SJSA1 (cell line): ENCODE data around the gene ATP10A. TPM values are rescaled to one million over a fixed set of nuclear protein-coding genes. Genes with fewer than 3 reads are reported as not detected.

ENCODE experiments used
- DNase-seq, 2 experiments: peaks; one replicate each; pipeline ENCODE4 v3.0.0-alpha.2; 2015 to 2020; ENCODE audit warnings: low spot score in 2 of 2, low read depth in 1 of 2
- H3K27ac ChIP-seq: fragments of 250-450 bp; sonication (Bioruptor Pico); 2 replicates; pipeline ENCODE4 v1.5.1; 2020; ENCODE audit warnings: mild to moderate bottlenecking, moderate library complexity
- H3K27me3 ChIP-seq: fragments of 250-450 bp; sonication (Bioruptor Pico); replicated peaks from 2 replicates; pipeline ENCODE4 v1.5.1; 2020; ENCODE audit warnings: mild to moderate bottlenecking, moderate library complexity
- H3K36me3 ChIP-seq: fragments of 250-450 bp; sonication (Bioruptor Pico); 2 replicates; pipeline ENCODE4 v1.5.1; 2020; ENCODE audit warnings: mild to moderate bottlenecking
- H3K4me1 ChIP-seq: fragments of 250-450 bp; sonication (Bioruptor Pico); replicated peaks from 2 replicates; pipeline ENCODE4 v1.6.1; 2021; ENCODE audit warnings: mild to moderate bottlenecking
- H3K4me3 ChIP-seq: fragments of 250-450 bp; sonication (Bioruptor Pico); 2 replicates; pipeline ENCODE4 v1.5.1; 2020; ENCODE audit warnings: mild to moderate bottlenecking
- H3K9me3 ChIP-seq: fragments of 250-450 bp; sonication (Bioruptor Pico); replicated peaks from 2 replicates; pipeline ENCODE4 v1.5.1; 2020; ENCODE audit warnings: mild to moderate bottlenecking
- total RNA-seq: library from RNA; depleted of rRNA; stranded (reverse); fragments of >200 nt; shearing (Covaris generic); gene quantifications from 2 replicates; pipeline ENCODE4 v1.2.3, GENCODE V29; 2014

ATP10A gene
- total RNA-seq, 1 experiment from 2014 or later = 31.3 TPM

- H3K4me3 ChIP-seq = no peak overlapping the region
- H3K27ac ChIP-seq = no peak overlapping the region
- H3K36me3 ChIP-seq = no peaks in the 10 kb centered on the region
- no peaks in the 10 kb centered on the region for H3K9me3 ChIP-seq
- no peaks in the 10 kb centered on the region for H3K27me3 ChIP-seq
- H3K4me1 ChIP-seq = 0 out of 2 replicates have a peak, but pooled peaks cover 6% of the 10 kb centered on the region
- DNase-seq = no peak
Measured at GRCh38 chr15:25876231-25877140, 13.4 kb upstream of the ATP10A start.

DNA sequence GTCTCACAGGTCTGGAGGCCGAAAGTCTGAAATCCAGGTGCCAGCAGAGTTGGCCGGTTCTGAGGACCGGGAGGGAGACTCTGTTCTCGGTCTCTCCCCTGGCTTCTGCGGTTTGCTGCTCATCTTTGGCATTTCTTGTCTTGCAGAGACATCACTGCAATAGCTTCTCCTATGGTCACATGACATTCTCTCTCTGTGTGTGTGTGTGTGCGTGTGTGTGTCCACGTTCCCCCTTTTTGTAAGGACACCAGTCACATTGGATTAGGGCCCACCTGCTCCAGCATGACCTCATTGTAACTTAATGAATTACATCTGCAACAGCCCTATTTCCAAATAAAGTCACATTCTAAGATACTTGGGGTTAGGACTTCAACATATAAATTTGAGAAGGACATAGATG, 12.4 kb upstream of the ATP10A start:
- Histone ChIP-seq H3K27me3 (no peaks in the 10 kb centered on the region), H3K27ac (no peak overlapping the region), H3K4me1 (0 out of 2 replicates have a peak, but pooled peaks cover 4% of the 10 kb centered on the region), H3K4me3 (no peak overlapping the region), H3K9me3 (no peaks in the 10 kb centered on the region), H3K36me3 (no peaks in the 10 kb centered on the region)
- DNase-seq = no peak

GRCh38 chr15:25874379-25874778, 11.3 kb upstream of the ATP10A start:
- no peaks in the 10 kb centered on the region for H3K36me3 ChIP-seq
- DNase-seq = no peak
- no peaks in the 10 kb centered on the region for H3K9me3 ChIP-seq
- H3K4me3 ChIP-seq = no peak overlapping the region
- no peaks in the 10 kb centered on the region for H3K27me3 ChIP-seq
- 0 out of 2 replicates have a peak, but pooled peaks cover 2% of the 10 kb centered on the region for H3K4me1 ChIP-seq
- H3K27ac ChIP-seq = no peak overlapping the region

- no peak overlapping the region for H3K27ac ChIP-seq
- no peak for DNase-seq
- no peaks in the 10 kb centered on the region for H3K36me3 ChIP-seq
- H3K27me3 ChIP-seq = no peaks in the 10 kb centered on the region
- H3K4me3 ChIP-seq = no peak overlapping the region
- no peaks in the 10 kb centered on the region for H3K9me3 ChIP-seq
- no peaks in the 10 kb centered on the region for H3K4me1 ChIP-seq
Measured at GRCh38 chr15:25871403-25871802, 8.3 kb upstream of the ATP10A start.

DNA sequence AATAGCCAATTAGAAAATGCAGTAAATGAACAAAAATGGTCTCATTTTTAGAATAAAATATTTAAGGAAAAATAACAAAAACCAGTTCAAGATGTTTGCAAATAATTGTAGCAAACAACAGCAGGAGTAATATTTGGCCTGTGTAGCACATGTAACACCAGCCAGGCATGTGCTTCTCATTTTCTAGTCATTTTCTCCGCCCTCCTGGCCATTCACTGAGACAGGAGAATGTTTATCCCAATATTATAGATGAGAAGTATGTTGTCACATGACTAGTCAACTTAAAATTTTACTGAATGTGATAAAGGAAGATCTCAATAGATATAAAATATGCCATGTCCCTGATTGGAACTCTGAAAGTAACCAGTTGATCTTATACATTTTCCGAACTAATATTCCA, 7.8 kb upstream of the ATP10A start:
- Histone ChIP-seq H3K36me3 (no peaks in the 10 kb centered on the region), H3K27me3 (no peaks in the 10 kb centered on the region), H3K4me3 (no peak overlapping the region), H3K27ac (no peak overlapping the region), H3K9me3 (no peaks in the 10 kb centered on the region), H3K4me1 (no peaks in the 10 kb centered on the region)
- DNase-seq = no peak

DNA sequence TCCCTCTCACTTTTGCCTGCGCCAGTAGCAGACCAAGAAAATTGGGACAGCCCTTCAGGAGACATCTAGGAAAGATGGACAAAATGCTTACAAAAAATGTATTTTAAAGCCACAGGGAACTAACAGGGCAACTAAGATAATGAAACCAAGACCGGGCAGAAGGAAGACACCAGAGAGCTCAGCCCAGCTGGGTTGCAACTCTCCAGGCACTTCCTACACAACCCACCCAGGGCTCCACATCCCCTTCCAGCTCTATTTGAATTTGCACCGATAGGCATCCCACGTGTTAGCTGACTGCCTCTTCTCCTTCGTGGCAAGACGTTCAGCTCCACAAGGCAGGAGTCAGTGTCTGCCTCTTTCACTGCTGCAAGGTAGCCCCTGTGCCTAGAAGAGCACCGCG, 6.6 kb upstream of the ATP10A start:
- H3K4me3 ChIP-seq = no peak overlapping the region
- DNase-seq = no peak
- H3K9me3 ChIP-seq = no peaks in the 10 kb centered on the region
- no peaks in the 10 kb centered on the region for H3K27me3 ChIP-seq
- no peak overlapping the region for H3K27ac ChIP-seq
- no peaks in the 10 kb centered on the region for H3K36me3 ChIP-seq
- H3K4me1 ChIP-seq = no peaks in the 10 kb centered on the region; the same call in 1 of the 2 replicates

DNA sequence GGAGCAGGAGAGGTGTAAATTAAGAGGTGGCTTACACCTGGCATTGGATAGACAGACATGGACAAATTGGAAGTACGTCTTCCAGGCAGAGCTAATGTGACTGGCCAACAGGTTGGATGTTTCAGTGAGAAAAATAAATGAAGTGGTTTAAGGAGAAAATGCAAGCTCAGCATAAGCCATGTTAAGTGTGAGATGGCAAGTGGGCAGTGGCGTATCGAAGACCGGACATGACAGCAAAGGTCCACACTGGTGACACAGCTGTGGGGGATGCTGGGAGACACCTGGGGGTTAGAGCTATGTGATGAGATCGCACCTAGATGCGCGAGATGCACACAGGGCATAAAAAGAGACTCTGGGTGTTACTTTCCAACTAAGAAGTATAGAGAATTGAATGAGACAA, 3.7 kb upstream of the ATP10A start:
- Histone ChIP-seq H3K4me1 (peaks cover 22% of the 10 kb centered on the region), H3K36me3 (peaks cover 13% of the 10 kb centered on the region), H3K4me3 (no peak overlapping the region), H3K27me3 (no peaks in the 10 kb centered on the region), H3K9me3 (0 out of 2 replicates have a peak, but pooled peaks cover 2% of the 10 kb centered on the region), H3K27ac (no peak overlapping the region)
- no peak for DNase-seq

GRCh38 chr15:25866251-25866650, 3.1 kb upstream of the ATP10A start:
- peaks cover 28% of the 10 kb centered on the region for H3K4me1 ChIP-seq
- H3K4me3 ChIP-seq = no peak overlapping the region
- 0 out of 2 replicates have a peak, but pooled peaks cover 2% of the 10 kb centered on the region for H3K9me3 ChIP-seq
- no peak overlapping the region for H3K27ac ChIP-seq
- H3K36me3 ChIP-seq = peaks cover 20% of the 10 kb centered on the region
- no peak for DNase-seq
- H3K27me3 ChIP-seq = no peaks in the 10 kb centered on the region

DNA sequence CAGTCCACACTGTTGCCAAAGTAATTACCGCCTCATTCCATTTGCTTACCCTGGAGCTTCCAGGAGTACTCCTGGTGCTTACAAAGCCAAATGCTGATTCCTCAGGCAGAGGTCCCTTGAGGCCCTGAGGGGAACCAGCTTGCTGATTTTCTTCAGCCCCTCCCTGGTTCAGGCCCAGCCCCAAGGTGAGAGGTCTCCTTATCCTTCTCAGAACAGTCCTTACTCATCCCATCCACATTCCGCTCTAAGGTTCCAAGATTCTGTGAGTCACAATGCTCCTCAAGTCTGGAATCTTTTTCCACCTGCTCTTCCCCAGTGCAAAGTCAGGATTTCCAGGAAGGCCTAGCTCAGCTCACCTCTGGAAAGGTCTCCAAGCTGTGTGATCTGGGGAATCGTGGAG, 1.8 kb upstream of the ATP10A start:
- no peaks in the 10 kb centered on the region for H3K27me3 ChIP-seq
- peaks cover 41% of the 10 kb centered on the region for H3K4me1 ChIP-seq
- H3K27ac ChIP-seq = no peak overlapping the region
- H3K9me3 ChIP-seq = 0 out of 2 replicates have a peak, but pooled peaks cover 2% of the 10 kb centered on the region
- peaks cover 27% of the 10 kb centered on the region for H3K36me3 ChIP-seq
- DNase-seq = no peak
- H3K4me3 ChIP-seq = no peak overlapping the region

DNA sequence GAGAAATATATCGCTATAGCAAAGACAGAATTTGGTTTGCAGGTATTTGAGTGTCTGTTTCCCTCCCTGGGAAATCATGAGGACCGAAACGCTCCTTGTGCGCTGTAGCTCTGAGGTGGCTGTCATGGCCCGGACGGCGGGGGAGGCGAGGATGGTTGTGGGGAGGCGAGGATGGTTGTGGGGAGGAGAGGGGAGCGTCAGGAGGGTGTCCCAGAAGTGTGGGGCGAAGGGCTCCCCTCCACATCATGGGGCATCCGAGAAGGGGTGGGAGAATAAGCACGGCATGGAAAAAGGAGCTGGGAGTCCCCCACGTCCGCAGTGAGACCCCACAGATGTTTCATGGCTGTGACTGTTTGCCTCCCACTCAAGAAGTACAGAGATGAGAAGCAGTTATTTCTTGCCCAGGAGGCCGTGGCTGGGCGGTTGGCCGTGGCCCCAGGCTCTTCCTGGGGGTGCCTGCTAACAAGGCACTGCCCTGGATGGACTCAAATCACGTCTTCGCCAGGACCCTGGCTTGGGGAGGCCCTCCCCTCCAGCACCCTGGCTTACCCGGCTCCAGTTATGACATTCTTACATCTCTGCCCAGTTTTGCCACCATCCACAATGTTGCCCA, 947 bp upstream of the ATP10A start:
- peak overlapping the region; percentile 93 for H3K4me3 ChIP-seq
- DNase-seq = no peak
- 0 out of 2 replicates have a peak, but pooled peaks cover 2% of the 10 kb centered on the region for H3K9me3 ChIP-seq
- peaks cover 34% of the 10 kb centered on the region for H3K36me3 ChIP-seq
- peak overlapping the region; percentile 56 for H3K27ac ChIP-seq
- no peaks in the 10 kb centered on the region for H3K27me3 ChIP-seq
- H3K4me1 ChIP-seq = peaks cover 45% of the 10 kb centered on the region

DNA sequence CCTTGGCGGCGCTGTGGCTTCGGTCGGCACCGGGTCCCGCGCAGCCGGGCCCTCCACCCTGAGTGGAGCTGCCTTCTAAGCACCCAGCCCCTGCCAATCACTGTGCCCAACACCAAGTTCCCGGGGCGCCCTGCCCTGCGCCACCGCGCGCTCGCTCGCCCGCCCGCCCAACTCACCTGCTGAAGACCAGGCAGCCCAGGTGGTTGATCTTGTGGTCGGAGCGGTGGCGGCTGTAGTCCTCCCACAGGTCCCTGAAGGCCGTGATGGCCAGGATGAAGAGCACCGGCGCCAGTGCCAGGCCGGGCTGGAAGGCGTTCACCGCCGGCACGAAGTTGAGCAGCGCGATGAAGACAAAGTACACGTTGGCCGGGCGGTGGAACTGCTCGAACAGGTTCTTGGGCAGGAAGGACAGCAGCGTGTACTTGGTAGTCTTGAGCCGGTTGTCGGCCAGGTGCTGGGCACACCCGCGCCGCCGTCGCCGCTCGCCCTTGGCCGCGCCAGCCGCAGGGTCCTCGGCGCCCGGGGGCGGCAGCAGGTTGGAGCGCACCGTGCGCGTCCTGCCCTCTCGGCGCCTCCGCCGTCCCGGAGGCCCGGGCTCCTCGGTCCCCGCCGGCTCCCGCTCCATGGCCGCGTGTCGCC, 536 bp downstream of the ATP10A start:
- Histone ChIP-seq H3K27me3 (no peaks in the 10 kb centered on the region), H3K4me1 (peaks cover 45% of the 10 kb centered on the region), H3K27ac (peak overlapping the region; percentile 56), H3K36me3 (peaks cover 42% of the 10 kb centered on the region), H3K9me3 (0 out of 2 replicates have a peak, but pooled peaks cover 2% of the 10 kb centered on the region), H3K4me3 (peak overlapping the region; percentile 93)
- DNase-seq = peak in 1 of 2 experiments; percentile 61

DNA sequence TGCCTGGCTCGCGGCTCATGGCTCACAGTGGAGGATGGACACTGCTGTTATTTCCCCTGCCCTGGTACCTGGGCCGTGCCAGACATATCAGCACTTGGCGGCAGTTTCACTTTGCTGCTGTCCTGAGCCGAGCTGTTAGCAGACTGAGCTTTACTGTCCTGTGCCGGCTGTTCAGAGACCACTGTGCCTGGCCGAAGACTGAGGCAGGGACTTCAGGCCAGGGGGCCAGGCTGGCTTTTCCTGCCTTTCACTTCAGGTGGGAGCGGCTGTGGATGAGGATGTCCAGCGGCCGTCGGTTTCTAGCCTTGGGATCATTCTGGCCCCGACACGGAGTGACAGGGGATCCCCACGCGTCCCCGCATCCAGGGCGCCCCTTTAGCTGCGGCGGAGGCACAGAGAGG, 1.1 kb downstream of the ATP10A start:
- peak overlapping the region; percentile 93 for H3K4me3 ChIP-seq
- peak overlapping the region; percentile 56 for H3K27ac ChIP-seq
- H3K27me3 ChIP-seq = no peaks in the 10 kb centered on the region
- 0 out of 2 replicates have a peak, but pooled peaks cover 2% of the 10 kb centered on the region for H3K9me3 ChIP-seq
- peaks cover 45% of the 10 kb centered on the region for H3K36me3 ChIP-seq
- peaks cover 45% of the 10 kb centered on the region for H3K4me1 ChIP-seq
- DNase-seq = peak in 1 of 2 experiments; percentile 56

DNA sequence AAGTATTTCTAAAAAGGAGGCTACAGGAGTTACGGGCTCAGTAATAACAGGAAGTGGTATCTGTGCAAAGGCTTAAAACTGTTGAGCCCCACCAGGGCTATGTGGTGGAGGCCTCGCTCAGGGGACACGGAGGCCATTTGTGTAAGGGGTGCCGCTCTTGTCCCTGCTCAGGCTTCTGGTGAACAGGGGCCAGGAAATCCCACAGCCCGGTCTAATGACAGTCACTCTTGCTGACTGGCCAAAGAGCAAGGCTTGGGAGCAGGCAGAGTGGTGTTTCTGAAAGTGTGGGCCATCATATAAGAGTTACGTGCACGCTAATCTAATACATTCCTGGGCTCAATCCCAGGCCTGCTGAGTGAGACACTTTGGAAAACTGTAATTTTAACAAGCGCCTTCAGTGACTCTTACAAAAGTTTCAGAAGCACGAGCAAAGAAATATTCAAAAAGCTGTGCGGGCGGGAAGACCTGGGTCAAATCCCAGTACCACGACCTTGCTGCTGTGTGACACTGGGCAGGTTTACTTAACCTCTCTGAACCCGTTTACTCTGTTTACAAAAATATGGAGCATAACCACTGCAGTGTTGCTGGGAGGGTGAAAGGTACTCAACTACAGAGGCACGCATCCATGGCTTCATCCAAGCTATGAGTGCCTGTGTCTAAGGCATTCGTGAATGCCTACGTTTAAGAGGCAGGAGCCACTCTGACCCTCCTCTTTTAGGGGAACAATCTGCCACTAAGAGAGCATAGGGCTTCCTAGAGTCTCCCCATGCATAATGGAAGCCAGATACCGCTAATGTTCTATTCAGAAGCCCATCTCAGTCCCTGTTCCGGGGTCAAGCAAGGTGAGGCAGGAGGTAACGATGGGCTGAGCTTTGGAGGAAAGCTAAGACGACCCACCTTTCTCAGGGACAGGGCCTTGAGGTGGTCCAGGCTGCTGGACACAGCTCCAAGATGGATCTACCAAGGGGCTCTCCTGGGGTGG, 2.0 kb downstream of the ATP10A start:
- Histone ChIP-seq H3K4me3 (peak overlapping the region; percentile 93), H3K36me3 (peaks cover 50% of the 10 kb centered on the region), H3K27me3 (no peaks in the 10 kb centered on the region), H3K9me3 (0 out of 2 replicates have a peak, but pooled peaks cover 2% of the 10 kb centered on the region), H3K4me1 (peaks cover 45% of the 10 kb centered on the region), H3K27ac (peak overlapping the region; percentile 25)
- no peak for DNase-seq
